HG02588 (cell line): Measurements from ENCODE around the gene C22orf31.

Source experiments
- ATAC-seq: cut with Tn5 transposase; IDR thresholded peaks from one replicate; pipeline ENCODE4 v1.9.1; 2021; ENCODE audit warnings: mild to moderate bottlenecking, moderate library complexity; ENCODE audit not compliant: unreplicated experiment

C22orf31 gene

GRCh38 chr22:29030016-29030617 is 31.5 kb downstream of the C22orf31 start:
- ATAC-seq, result no peak

GRCh38 chr22:29029202-29030000 is 32.2 kb downstream of the C22orf31 start:
- no peak for ATAC-seq

GRCh38 chr22:29028468-29028867 is 33.2 kb downstream of the C22orf31 start:
- no peak for ATAC-seq

GRCh38 chr22:29026579-29026978 is 35.1 kb downstream of the C22orf31 start:
- ATAC-seq, result no peak

GRCh38 chr22:29023172-29023796 is 38.3 kb downstream of the C22orf31 start:
- ATAC-seq, result no peak

- ATAC-seq, result no peak
Measured at GRCh38 chr22:29022101-29022817, 39.4 kb downstream of the C22orf31 start.

GRCh38 chr22:29018293-29019189 is 43.1 kb downstream of the C22orf31 start:
- ATAC-seq, result no peak

GRCh38 chr22:29016067-29016938 is 45.3 kb downstream of the C22orf31 start:
- no peak for ATAC-seq

- no peak for ATAC-seq
Measured at GRCh38 chr22:29014773-29015172, 46.9 kb downstream of the C22orf31 start.

GRCh38 chr22:29014293-29014692 is 47.3 kb downstream of the C22orf31 start:
- no peak for ATAC-seq

GRCh38 chr22:29012952-29013351 is 48.7 kb downstream of the C22orf31 start:
- ATAC-seq, result no peak

GRCh38 chr22:29012101-29012433 is 49.6 kb downstream of the C22orf31 start:
- no peak for ATAC-seq

GRCh38 chr22:29011240-29012100 is 50.2 kb downstream of the C22orf31 start:
- ATAC-seq, result no peak

GRCh38 chr22:29009148-29009547 is 52.5 kb downstream of the C22orf31 start:
- ATAC-seq, result no peak
